Measurements from ENCODE around the gene TOM1L1.

GRCh38 chr17:54982399-54982798 lies 81.7 kb downstream of the TOM1L1 start:
- TF ChIP-seq CTCF (IDR thresholded peaks at IDR 0.05) (no peak), POLR2A (IDR thresholded peaks at IDR 0.05) (no peak)
